ENCODE data around the gene PROSER2.
A peak's percentile ranks its signal among the peaks of the same experiment; 100 is the strongest.

PROSER2 gene

GRCh38 chr10:11819027-11819426 is 4.1 kb upstream of the PROSER2 start:
- TF ChIP-seq CTCF (conservative IDR thresholded peaks at IDR 0.05): no peak
- no peak overlapping the region for H3K27ac ChIP-seq

- TF ChIP-seq CTCF (conservative IDR thresholded peaks at IDR 0.05): no peak
- no peak overlapping the region for H3K27ac ChIP-seq
Observed at GRCh38 chr10:11822026-11822756, 965 bp upstream of the PROSER2 start.

GRCh38 chr10:11822809-11823121 is 391 bp upstream of the PROSER2 start:
- H3K27ac ChIP-seq: peak overlapping the region; percentile 67; the same call in 1 of the 2 replicates

GRCh38 chr10:11823989-11824346 is 812 bp downstream of the PROSER2 start:
- no peak for TF ChIP-seq CTCF (conservative IDR thresholded peaks at IDR 0.05)
- H3K27ac ChIP-seq: peak overlapping the region; percentile 67; the same call in 1 of the 2 replicates

More at GRCh38 chr10:11822809-11823121, 391 bp upstream of the PROSER2 start:
- TF ChIP-seq CTCF (conservative IDR thresholded peaks at IDR 0.05): no peak

- H3K27ac ChIP-seq: no peak overlapping the region
- no peak for TF ChIP-seq CTCF (conservative IDR thresholded peaks at IDR 0.05)
Observed at GRCh38 chr10:11824376-11824775, 1.2 kb downstream of the PROSER2 start.

- no peak overlapping the region for H3K27ac ChIP-seq
- TF ChIP-seq CTCF (conservative IDR thresholded peaks at IDR 0.05): no peak
Observed at GRCh38 chr10:11824825-11825224, 1.7 kb downstream of the PROSER2 start.

GRCh38 chr10:11825796-11826414 is 2.7 kb downstream of the PROSER2 start:
- no peak overlapping the region for H3K27ac ChIP-seq
- no peak for TF ChIP-seq CTCF (conservative IDR thresholded peaks at IDR 0.05)

Data from VCaP (cell line).